T-helper 2 cell treated with Interferon-gamma antibody and Interleukin-4, amounts not matched to agents 100 ng/mL and 5 ng/mL, for 36 hours (primary cell): ENCODE results near the gene RALBP1. TPM values are rescaled to one million over a fixed set of nuclear protein-coding genes. Genes with fewer than 3 reads are reported as not detected.
"Not testable (repeated sequence)": the region's sequence is repeated elsewhere in the genome, so short reads cannot be mapped to it uniquely, and the experiment has no call there.

ENCODE experiments used
- intact Hi-C: fragments of 100-400 bp; cut with micrococcal nuclease; formaldehyde crosslinking; loops from one replicate; pipeline ENCODE4 v1.15.1; 2023
- total RNA-seq: library from RNA; stranded (reverse); gene quantifications from 2 replicates; pipeline ENCODE4 v1.2.3, GENCODE V29; 2022

The RALBP1 gene
- 44.5 and 45.0 TPM in 2 replicates for total RNA-seq

GRCh38 chr18:9474983-9475642 lies at the start of gene RALBP1:
RALBP1 (plus strand) TSS chr18:9475513; CDS start chr18:9513046, 37,533 bp downstream.
- intact Hi-C loops, result loop anchor here (1.0 to 10.0 kb wide), 10 partner anchors 41 to 1050 kb away; partner anchors contain the start of genes ANKRD12, MTCL1, NAPG and NDUFV2

DNA sequence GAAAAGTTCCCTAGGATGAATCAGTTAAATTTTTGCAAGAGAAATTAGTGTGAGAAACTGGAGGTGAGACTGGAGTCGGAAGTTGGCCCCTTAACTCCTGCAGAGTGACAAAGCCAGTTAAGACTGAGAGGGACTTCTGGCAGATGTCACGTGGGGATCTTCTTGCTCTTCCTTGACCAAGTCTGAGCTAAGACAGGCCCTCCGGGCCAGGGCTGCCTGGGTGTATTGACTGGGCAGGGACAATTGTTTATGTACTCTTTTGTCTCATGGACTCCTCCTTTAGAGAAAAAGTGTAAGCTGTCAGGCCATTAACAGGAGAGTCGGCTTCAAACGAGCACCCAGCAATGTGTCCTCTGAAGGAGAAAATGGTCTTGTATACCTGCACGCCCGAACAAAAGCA lies 48.6 kb upstream of the RALBP1 start:
- intact Hi-C loops, result no loop called here

DNA sequence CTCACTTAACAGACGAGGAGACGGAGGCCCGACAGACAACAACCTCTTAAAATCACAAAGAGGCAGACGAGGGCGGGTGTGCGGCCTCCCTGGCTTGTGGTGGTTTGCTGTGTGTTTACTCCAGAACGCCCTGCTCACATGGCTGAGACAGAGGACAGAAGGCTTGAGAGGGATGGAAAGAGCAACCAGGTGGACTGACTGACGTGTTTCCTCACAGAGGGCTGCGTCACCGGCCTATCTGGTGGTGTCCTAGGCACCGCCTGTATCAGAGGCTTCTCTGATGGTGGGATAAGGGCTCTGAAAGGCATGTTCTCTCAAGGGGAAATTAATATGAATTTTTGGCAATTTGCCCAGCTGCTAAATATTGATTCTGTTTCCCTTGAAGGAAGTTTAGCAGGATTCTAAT lies 47.0 kb upstream of the RALBP1 start:
- intact Hi-C loops, result no loop called here

- intact Hi-C loops, result no loop called here
These were observed 46.3 kb upstream of the RALBP1 start for GRCh38 chr18:9428862-9429661.

GRCh38 chr18:9429662-9429993 lies 45.7 kb upstream of the RALBP1 start:
- intact Hi-C loops, result no loop called here

GRCh38 chr18:9430315-9430714 lies 45.0 kb upstream of the RALBP1 start:
- intact Hi-C loops, result not testable (repeated sequence)

GRCh38 chr18:9431296-9431695 lies 44.0 kb upstream of the RALBP1 start:
- intact Hi-C loops, result no loop called here

- intact Hi-C loops, result not testable (repeated sequence)
These were observed 42.2 kb upstream of the RALBP1 start for GRCh38 chr18:9433122-9433521.

DNA sequence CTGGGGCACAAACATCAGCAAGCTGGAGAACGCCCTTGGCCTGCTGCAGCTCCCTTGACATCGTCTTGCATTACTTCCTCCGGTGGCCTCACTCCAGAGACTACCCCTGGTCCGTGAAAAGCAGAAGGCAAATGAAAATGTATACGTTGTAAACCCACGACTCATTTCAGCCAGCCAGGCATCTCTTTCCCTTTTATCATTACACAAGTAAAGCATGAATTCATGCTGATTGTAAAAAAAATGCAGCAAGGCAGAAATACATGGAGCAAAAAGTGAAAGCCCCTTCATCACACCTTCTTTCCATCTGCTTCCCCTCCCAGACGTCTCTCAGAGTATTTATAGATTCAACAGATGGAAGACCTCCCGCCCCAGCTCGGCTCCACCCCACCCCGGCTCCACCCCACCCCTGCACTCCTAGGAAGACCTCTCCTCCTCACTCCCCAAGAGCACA lies 41.6 kb upstream of the RALBP1 start:
- intact Hi-C loops, result no loop called here

DNA sequence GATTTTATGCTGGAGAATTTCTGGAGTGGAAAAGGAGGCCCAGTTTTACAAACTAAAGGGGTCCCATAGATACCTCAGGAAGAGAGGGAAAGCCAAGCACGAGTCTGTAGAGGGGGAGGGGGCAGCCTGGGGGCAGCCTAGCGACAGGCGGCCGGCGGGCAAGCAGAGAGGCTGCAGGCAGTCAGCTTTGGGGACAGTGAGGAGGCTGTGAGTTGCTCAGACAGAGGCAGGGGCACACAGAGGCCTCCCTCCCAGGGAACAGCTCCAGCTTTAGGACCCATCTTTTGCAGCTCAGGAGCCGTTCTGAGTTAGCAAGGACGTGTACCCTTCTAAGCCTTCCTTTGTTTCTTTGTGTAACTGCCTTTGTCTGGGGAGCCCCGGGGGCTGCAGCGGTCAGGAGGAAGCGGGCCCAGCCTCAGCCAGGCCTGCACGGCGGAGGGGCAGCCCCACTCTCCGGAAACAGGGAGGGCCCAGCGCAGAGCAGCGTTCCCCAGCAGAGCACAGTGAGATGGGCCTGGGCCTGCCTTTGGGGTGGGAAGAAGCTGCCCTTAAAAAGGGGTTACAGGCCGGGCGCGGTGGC lies 41.1 kb upstream of the RALBP1 start:
- intact Hi-C loops, result no loop called here

DNA sequence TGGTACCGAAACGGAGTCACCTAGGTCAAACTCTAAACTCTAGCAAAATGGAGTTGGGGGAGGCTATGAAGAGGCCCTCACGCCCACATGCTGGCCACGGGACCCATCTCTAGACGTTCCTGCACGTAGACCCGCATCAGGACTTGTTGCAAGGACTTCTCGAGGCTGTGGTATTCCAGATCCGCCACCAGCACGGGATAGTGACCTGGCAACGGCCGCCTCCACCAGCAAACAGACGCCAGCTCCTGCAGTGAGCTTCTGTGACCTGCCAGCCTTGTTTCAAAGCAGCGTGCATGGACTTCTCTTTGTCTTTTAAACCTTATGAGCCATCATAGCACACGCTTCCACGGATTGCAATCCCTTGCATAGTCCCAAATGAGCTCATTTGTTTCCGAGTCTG lies 40.3 kb upstream of the RALBP1 start:
- intact Hi-C loops, result no loop called here

DNA sequence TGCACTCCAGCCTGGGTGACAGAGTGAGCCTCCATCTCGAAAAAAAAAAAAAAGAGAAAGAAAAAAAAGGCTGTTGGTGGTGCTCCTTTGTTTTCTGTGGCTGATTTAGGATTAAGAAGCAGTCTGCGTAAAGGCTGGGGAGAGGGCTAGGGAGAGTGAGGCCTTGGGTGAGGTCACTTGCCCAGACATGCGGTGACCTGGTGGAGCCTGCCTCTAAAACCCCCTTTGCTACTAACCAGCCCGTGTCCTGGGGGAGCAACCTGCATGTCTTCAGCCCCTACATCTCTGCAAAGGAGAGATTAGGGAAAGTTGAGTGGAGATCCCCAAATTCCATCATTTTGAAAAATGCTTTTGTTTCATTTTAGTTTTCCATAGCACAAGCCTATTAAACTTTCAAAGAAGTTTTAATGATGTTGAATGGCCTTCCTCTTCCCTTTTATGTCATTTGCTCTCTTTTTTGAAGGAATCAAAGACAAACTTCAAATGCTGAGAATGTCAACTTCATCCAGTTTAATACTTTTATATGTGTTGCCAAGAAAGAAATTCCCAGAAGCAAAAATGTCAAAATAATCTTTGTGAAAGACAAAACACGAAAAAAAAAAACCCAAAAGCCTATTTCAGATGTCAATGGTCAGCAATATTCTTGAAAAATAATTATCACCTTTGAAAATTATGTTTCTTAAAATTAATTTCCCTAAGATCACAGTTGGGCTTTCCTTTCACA lies 38.9 kb upstream of the RALBP1 start:
- intact Hi-C loops, result no loop called here

DNA sequence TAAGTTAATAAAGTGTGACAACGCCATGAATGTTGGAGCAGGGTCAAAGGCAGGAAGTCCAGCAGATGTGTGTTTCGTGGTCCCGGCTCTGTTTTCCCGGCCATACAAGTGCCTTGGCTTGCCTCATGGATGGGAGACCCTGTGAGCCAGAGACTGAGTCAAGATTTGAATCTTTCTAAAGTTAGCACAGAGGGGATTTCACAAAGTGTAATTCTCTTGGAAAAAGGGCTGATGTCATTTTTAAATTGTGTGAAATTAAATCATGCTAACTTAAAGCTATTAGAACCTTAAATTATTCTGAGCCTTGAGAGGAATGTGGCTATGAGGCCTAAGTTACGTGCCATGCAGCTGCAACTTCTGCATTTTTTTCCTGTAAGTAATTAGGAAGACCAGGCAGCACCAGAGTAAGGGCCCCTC lies 38.3 kb upstream of the RALBP1 start:
- intact Hi-C loops, result no loop called here

DNA sequence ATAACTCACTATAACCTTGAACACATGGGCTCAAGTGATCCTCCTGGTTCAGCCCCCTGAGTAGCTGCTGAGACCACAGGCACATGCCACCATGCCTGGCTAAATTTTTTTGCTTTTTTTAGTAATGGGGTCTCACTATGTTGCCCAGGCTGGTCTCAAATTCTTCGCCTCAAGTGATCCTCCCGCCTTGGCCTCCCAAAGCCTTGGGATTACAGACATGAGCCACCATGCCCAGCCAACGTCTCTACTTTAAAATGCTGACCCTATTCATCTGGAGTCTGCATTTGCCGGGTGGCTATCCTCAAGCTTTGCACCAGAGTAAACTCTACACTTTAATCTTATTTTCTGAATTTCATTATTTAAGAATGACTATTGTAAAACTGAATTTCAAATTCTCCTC lies 37.6 kb upstream of the RALBP1 start:
- intact Hi-C loops, result no loop called here

DNA sequence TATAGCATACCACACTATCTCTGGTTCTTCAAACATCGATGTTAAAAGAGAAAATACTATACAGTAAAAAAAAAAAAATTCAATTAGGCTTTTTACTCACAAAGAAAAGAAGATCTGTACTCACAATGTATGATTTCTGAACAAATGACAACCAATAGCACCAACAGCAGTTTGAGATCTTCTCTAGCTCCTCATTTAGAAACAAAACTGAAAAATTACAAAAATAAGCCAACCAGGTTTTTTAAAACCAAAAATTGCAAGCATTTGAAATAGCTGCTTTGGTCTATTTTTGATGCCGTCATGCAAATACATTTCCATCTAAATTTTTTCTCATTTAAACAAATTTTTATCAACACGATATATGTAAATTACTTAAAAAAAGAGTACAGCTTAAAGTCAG lies 34.3 kb upstream of the RALBP1 start:
- intact Hi-C loops, result no loop called here

GRCh38 chr18:9444549-9444948 lies 30.8 kb upstream of the RALBP1 start:
- intact Hi-C loops, result no loop called here

GRCh38 chr18:9446839-9447238 lies 28.5 kb upstream of the RALBP1 start:
- intact Hi-C loops, result no loop called here

GRCh38 chr18:9447334-9447733 lies 28.0 kb upstream of the RALBP1 start:
- intact Hi-C loops, result no loop called here

DNA sequence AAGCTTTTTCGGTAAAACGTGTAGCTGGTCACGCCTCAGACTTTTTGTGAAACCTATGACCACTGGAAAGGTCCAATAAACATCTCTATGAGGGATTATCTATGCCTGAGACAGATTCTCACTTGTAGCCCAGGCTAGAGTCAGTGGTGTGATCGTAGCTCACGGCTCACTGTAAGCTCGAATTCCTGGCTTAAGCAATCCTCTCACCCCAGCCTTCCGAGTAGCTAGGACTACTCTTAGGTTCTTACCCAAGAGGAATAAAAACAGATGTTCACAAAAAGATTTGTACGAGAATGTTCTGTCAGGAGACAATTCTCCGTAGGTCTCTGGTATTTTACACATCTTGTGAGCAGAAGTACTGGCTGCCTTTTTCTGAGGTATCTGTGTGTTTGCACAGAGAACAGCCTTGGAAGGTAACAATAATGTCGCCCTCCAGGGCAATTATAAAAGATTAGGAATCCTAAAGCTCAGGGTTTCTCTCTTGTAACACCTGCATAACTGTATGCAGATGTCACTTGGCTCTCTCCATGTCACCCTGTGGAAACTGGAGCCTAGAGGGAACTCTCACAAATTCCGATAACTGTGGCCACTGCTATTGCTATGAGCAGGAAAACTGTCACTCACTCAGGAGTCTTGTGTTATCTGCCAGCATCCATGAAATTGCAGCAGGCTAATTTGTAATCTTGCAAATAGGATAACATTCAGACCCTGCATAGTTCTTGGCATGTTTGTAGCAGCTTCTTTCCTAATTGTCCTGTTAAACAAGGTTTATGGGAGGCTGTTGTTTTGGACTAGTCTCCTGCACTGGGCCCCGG lies 25.5 kb upstream of the RALBP1 start:
- intact Hi-C loops, result no loop called here

DNA sequence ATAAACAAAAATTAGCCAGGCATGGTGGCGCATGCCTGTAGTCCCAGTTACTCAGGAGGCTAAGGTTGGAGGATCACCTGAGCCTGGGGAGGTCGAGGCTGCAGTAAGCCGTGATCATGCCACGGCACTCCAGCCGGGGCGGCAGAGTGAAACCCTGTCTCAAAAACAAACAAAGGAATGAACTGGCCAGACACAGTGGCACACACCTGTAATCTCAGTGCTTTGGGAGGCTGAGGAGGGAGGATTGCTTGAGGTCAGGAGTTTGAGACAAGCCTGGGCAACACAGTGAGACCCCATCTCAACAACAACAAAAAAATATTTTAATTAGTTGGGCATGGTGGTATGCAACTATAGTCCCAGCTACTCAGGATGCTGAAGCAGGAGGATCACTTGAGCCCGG lies 24.4 kb upstream of the RALBP1 start:
- intact Hi-C loops, result not testable (repeated sequence)

GRCh38 chr18:9453283-9453682 lies 22.0 kb upstream of the RALBP1 start:
- intact Hi-C loops, result no loop called here
